MM.1S (cell line): ENCODE data around the gene RNF149.

Experiments
- CTCF ChIP-seq: fragments of 300-600 bp; sonication (generic); IDR thresholded peaks from 2 replicates; pipeline ENCODE4 v1.5.1; 2016; ENCODE audit warnings: antibody characterized with exemption, low read length, mixed read lengths
- EZH2 ChIP-seq: fragments of 300-600 bp; sonication (generic); optimal IDR thresholded peaks from 2 replicates; pipeline ENCODE3; 2017; ENCODE audit warnings: low read depth, mild to moderate bottlenecking, antibody characterized with exemption, low read length, mixed read lengths

- no peak for TF ChIP-seq CTCF
- no peak for TF ChIP-seq EZH2
These were observed 46.2 kb upstream of the RNF149 start for GRCh38 chr2:101354420-101355311.
